GM23248 (cell line): ENCODE results near the gene INAFM2. TPM values are rescaled to one million over a fixed set of nuclear protein-coding genes. Genes with fewer than 3 reads are reported as not detected.
A peak's percentile ranks its signal among the peaks of the same experiment; 100 is the strongest.

Source experiments
- DNase-seq: peaks from one replicate; pipeline ENCODE4 v3.0.0-alpha.2; 2015
- H2AFZ ChIP-seq: fragments of 200-600 bp; sonication (generic); 2 replicates; pipeline ENCODE4 v1.6.1; 2016; ENCODE audit warnings: antibody characterized with exemption
- H3F3A ChIP-seq: fragments of 200-600 bp; sonication (generic); 2 replicates; pipeline ENCODE4 v1.6.1; 2016; ENCODE audit warnings: mild to moderate bottlenecking, antibody characterized with exemption, mixed run types; ENCODE audit not compliant: insufficient read depth
- H3K27ac ChIP-seq: fragments of 200-600 bp; sonication (generic); 2 replicates; pipeline ENCODE4 v1.5.1; 2016; ENCODE audit warnings: mild to moderate bottlenecking
- H3K27me3 ChIP-seq: fragments of 200-600 bp; sonication (generic); replicated peaks from 2 replicates; pipeline ENCODE4 v1.6.1; 2016; ENCODE audit warnings: mild to moderate bottlenecking; ENCODE audit not compliant: insufficient read depth
- H3K36me3 ChIP-seq: fragments of 200-600 bp; sonication (generic); 2 replicates; pipeline ENCODE4 v1.6.1; 2016; ENCODE audit warnings: low read depth, mild to moderate bottlenecking
- H3K4me1 ChIP-seq: fragments of 200-600 bp; sonication (generic); 2 replicates; pipeline ENCODE4 v1.6.1; 2016; ENCODE audit warnings: mild to moderate bottlenecking; ENCODE audit not compliant: insufficient read depth
- H3K4me2 ChIP-seq: fragments of 200-600 bp; sonication (generic); one replicate; pipeline ENCODE4 v1.6.1; 2016; ENCODE audit warnings: mild to moderate bottlenecking; ENCODE audit not compliant: unreplicated experiment
- H3K4me3 ChIP-seq: fragments of 200-600 bp; sonication (generic); 2 replicates; pipeline ENCODE4 v1.5.1; 2016; ENCODE audit warnings: mild to moderate bottlenecking
- H3K79me2 ChIP-seq: fragments of 200-600 bp; sonication (generic); 2 replicates; pipeline ENCODE4 v1.6.1; 2016; ENCODE audit warnings: mild to moderate bottlenecking; ENCODE audit not compliant: insufficient read depth
- H3K9ac ChIP-seq: fragments of 200-600 bp; sonication (generic); 2 replicates; pipeline ENCODE4 v1.6.1; 2016; ENCODE audit warnings: mild to moderate bottlenecking
- H3K9me2 ChIP-seq: fragments of 200-600 bp; sonication (generic); 2 replicates; pipeline ENCODE4 v1.6.1; 2016; ENCODE audit warnings: mixed run types, mild to moderate bottlenecking, moderate library complexity; ENCODE audit not compliant: insufficient read depth
- H3K9me3 ChIP-seq: fragments of 200-600 bp; sonication (generic); one replicate; pipeline ENCODE4 v1.6.1; 2017; ENCODE audit warnings: low read depth
- H4K20me1 ChIP-seq: fragments of 200-600 bp; sonication (generic); 2 replicates; pipeline ENCODE4 v1.6.0; 2016; ENCODE audit not compliant: insufficient read depth
- EZH2 ChIP-seq: fragments of 200-600 bp; sonication (generic); IDR thresholded peaks from 2 replicates; pipeline ENCODE4 v1.6.1; 2018; ENCODE audit warnings: antibody characterized with exemption, mild to moderate bottlenecking; ENCODE audit not compliant: insufficient read depth, poor library complexity, severe bottlenecking
- EZH2phosphoT487 ChIP-seq: fragments of 200-600 bp; sonication (generic); IDR thresholded peaks from 2 replicates; pipeline ENCODE4 v1.6.1; 2018; ENCODE audit warnings: antibody characterized with exemption, moderate library complexity, mild to moderate bottlenecking, low read depth; ENCODE audit not compliant: insufficient read depth
- WGBS, 2 experiments: methylation state at CpG; one replicate each; pipeline ENCODE4 v1.1.6; 2015 to 2017; ENCODE audit warnings: low lambda C conversion rate in 2 of 2, low coverage in 1 of 2; ENCODE audit errors: missing lambda C conversion rate in 2 of 2; 5-methylcytosine and 5-hydroxymethylcytosine counted together
- in situ Hi-C: fragments of 300-500 bp; cut with MboI; formaldehyde crosslinking; loops from 2 replicates; pipeline ENCODE4 v1.15.0; 2020
- polyA plus RNA-seq: library from polyadenylated mRNA; unstranded; fragments of >200 nt; fragmentation: Nextera tagmentation; extraction: Ambion mirVana; gene quantifications from 2 replicates; pipeline ENCODE4 v1.2.1, GENCODE V29; 2016
- total RNA-seq: library from RNA; depleted of rRNA; stranded (reverse); fragments of >200 nt; shearing (Covaris generic); gene quantifications from 2 replicates; pipeline ENCODE4 v1.2.3, GENCODE V29; 2014

Gene INAFM2
- total and polyA plus RNA-seq, 2 experiments from 2014 or later: 4.5 to 16.6 TPM

DNA sequence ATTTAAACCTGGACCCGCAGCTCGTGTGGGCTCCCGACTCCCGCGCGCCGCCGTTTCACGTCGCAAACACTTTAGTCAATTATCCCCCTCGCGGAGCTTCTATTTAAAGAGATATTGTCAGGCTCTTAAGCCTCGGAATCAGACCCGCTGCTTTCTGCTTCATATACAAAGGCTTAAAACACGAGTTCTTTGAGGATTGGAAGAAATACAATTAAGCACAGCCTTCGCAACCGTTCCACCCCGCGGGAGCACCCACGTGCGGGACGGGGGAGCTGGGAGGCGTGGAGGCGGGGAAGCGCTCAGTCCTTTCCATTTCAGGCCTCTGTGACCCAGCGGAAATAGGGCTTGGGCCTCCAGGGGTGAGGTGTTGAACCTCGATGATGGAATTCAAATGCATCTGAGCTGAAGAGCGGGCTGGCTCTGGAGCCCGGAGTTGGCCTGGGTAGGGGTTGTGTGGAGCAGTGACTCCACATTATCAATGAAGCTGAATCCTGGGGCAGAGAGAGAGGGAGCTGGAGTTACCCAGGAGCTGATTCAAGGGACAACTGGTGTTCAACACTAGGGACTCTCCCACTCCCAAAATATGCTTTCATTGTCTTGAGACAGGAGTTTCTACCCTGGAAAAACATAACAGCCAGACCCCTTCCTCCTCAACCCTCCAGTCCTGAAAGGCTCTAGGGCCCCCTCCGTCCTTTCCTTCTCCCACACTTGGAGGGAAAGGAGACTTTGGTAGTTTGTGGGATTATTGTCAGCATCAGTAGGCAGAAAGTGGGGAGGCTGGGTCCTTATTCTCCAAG is 43.0 kb upstream of the INAFM2 start:
- DNase-seq: no peak
- TF ChIP-seq EZH2: no peak
- no peak for TF ChIP-seq EZH2phosphoT487
- Histone ChIP-seq H3K9me2 (no peaks in the 10 kb centered on the region), H3K27me3 (peaks cover 33% of the 10 kb centered on the region), H3K9ac (no peak overlapping the region), H3K4me2 (no peak overlapping the region), H2AFZ (no peak overlapping the region), H3K9me3 (no peaks in the 10 kb centered on the region), H4K20me1 (no peaks in the 10 kb centered on the region), H3K27ac (no peak overlapping the region), H3K79me2 (no peaks in the 10 kb centered on the region), H3K4me3 (no peak overlapping the region), H3F3A (peaks cover 10% of the 10 kb centered on the region; the same call in 1 of the 2 replicates), H3K36me3 (no peaks in the 10 kb centered on the region), H3K4me1 (peaks cover 7% of the 10 kb centered on the region)
- in situ Hi-C loops: no loop called here
- WGBS, 2 experiments: 56 to 61% methylated on average over 30 of the region's 30 CpGs

DNA sequence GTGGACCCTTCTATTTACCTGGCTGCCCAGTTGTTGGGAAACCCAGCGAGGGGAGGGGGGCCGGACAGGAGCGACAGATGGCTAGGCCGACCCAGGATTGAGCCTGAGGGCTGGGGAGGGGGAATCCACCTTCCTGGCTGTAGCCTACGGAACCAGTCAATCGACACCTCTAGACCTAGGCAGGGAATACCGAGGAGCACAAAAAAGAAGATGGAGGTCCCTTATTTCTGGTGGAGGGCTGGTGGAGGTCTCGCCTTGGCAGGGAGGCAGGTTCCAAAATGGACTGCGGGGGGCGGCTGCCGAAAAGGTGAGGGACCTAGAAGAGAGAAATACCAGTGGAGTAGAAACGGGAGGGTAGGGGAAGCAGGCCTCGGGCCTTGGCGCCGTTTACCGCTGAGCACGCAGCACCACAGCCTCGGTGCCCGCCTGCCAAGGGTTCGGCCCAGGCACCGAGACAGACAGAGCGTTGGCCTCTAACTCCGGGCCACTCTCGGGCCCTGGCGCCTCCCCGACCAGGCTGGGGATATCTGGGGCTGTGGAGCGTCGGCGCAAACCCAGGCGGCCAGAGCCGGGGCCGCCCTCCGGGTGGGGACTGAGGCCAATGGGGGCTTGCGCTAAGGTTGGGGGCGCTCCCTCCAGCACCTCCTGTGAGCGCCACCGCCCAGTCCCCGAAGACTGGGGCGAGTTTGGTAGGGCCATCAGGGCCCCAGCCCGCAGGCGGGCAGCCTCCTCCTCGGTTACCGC is 42.3 kb upstream of the INAFM2 start:
- no peaks in the 10 kb centered on the region for H3K79me2 ChIP-seq
- 82 to 85% methylated on average over 34 to 43 of the region's 43 CpGs for WGBS, 2 experiments

DNA sequence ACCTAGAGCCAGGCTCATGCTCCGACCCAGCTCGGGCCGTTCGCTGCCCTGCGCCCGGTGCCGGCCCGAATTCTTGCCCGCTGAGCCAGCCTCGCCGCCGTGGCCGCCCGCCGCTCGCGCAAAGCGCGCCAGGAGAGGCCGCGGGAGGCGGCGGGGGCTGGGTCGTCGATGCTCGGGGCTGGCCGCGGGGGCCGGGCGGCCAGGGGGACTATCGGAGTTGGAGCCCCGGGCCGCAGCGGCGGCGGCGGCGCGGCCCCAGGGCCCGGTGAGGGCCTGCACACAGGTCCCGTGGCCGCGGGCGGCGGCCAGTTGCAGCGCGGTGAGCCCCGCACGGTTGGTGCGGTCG is 41.7 kb upstream of the INAFM2 start:
- no peaks in the 10 kb centered on the region for H3K9me2 ChIP-seq
- H3K9me3 ChIP-seq: no peaks in the 10 kb centered on the region
- no peaks in the 10 kb centered on the region for H4K20me1 ChIP-seq
- in situ Hi-C loops: no loop called here
- peaks cover 33% of the 10 kb centered on the region for H3K27me3 ChIP-seq
- H3K27ac ChIP-seq: no peak overlapping the region
- H3K9ac ChIP-seq: no peak overlapping the region
- no peak for TF ChIP-seq EZH2phosphoT487
- no peak for TF ChIP-seq EZH2
- no peak overlapping the region for H2AFZ ChIP-seq
- peaks cover 14% of the 10 kb centered on the region; the same call in 1 of the 2 replicates for H3F3A ChIP-seq
- H3K4me3 ChIP-seq: peak overlapping the region; percentile 58
- H3K36me3 ChIP-seq: no peaks in the 10 kb centered on the region
- 5 to 9% methylated on average over 23 to 50 of the region's 51 CpGs for WGBS, 2 experiments
- H3K79me2 ChIP-seq: no peaks in the 10 kb centered on the region
- peaks cover 17% of the 10 kb centered on the region for H3K4me1 ChIP-seq
- peak; percentile 21 for DNase-seq
- H3K4me2 ChIP-seq: peak overlapping the region; percentile 43

More for the DNA sequence above, 42.3 kb upstream of the INAFM2 start:
- H3K9ac ChIP-seq: no peak overlapping the region
- H3K9me2 ChIP-seq: no peaks in the 10 kb centered on the region
- TF ChIP-seq EZH2: no peak
- no peak for TF ChIP-seq EZH2phosphoT487
- DNase-seq: no peak
- H3K9me3 ChIP-seq: no peaks in the 10 kb centered on the region
- H3K27ac ChIP-seq: no peak overlapping the region
- peaks cover 15% of the 10 kb centered on the region for H3K4me1 ChIP-seq
- peaks cover 33% of the 10 kb centered on the region for H3K27me3 ChIP-seq
- in situ Hi-C loops: no loop called here
- H3K36me3 ChIP-seq: no peaks in the 10 kb centered on the region
- H3K4me2 ChIP-seq: no peak overlapping the region
- H4K20me1 ChIP-seq: no peaks in the 10 kb centered on the region
- H3K4me3 ChIP-seq: no peak overlapping the region; the same call in 1 of the 2 replicates
- H2AFZ ChIP-seq: no peak overlapping the region
- peaks cover 14% of the 10 kb centered on the region; the same call in 1 of the 2 replicates for H3F3A ChIP-seq

DNA sequence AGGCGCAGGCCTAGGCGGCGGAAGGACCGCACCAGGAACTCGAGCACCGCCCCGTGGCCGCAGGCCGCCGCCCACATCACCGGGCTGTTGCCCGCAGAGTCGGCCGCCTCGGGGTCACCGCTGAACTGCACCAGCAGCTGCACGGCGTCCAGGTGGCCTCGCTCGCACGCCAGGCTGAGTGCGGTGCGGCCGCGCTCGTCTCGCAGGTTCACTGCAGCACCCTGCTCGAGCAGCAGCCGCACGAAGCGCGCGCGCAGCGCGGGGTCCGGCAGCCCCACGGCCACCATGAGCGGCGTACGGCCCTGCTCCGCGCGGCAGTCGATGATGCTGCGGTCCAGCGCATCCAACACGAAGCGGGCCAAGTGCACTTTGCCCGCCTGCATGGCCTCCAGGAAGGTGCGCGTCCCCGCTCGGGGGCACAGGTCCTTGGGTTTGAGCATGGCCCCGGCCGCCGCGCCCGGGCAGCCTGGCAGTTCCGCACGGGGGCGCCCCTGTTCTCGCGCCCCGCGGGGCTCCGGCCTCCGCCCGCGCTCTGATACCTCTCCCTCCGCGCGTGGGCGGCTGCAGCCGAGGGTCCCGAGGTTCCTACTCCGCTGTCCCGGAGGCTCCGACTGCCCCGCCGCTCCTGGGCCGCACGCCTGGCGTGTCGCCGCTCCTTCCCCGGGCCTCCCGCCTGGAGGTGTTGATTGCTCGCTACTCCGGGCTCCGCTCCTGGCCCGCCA is 41.2 kb upstream of the INAFM2 start:
- H3K27me3 ChIP-seq: peaks cover 33% of the 10 kb centered on the region
- H3K4me2 ChIP-seq: peak overlapping the region; percentile 43
- H3K9ac ChIP-seq: no peak overlapping the region
- no peak; the same call in 1 of the 2 replicates for TF ChIP-seq EZH2phosphoT487
- TF ChIP-seq EZH2: peak; percentile 89
- no peak overlapping the region for H3K27ac ChIP-seq
- no peaks in the 10 kb centered on the region for H3K9me2 ChIP-seq
- no peaks in the 10 kb centered on the region for H3K79me2 ChIP-seq
- peak overlapping the region; percentile 58 for H3K4me3 ChIP-seq
- H3K36me3 ChIP-seq: no peaks in the 10 kb centered on the region
- H3K9me3 ChIP-seq: no peaks in the 10 kb centered on the region
- peaks cover 14% of the 10 kb centered on the region; the same call in 1 of the 2 replicates for H3F3A ChIP-seq
- H4K20me1 ChIP-seq: no peaks in the 10 kb centered on the region
- peak overlapping the region; percentile 72 for H2AFZ ChIP-seq
- in situ Hi-C loops: no loop called here
- H3K4me1 ChIP-seq: peaks cover 17% of the 10 kb centered on the region
- peak; percentile 48 for DNase-seq
- 2% methylated on average over 53 to 67 of the region's 92 CpGs for WGBS, 2 experiments
